CD14-positive monocyte (primary cell): ENCODE results near the gene CAMKK1. TPM values are rescaled to one million over a fixed set of nuclear protein-coding genes. Genes with fewer than 3 reads are reported as not detected.

Source experiments
- DNase-seq, 3 donors: peaks; one replicate each; pipeline ENCODE4 v3.0.0-alpha.2; 2011 to 2022
- H2AFZ ChIP-seq: 2 replicates; pipeline ENCODE4 v1.6.0; 2012; ENCODE audit warnings: mild to moderate bottlenecking, low read depth, low read length, inconsistent platforms; ENCODE audit not compliant: insufficient read depth, poor library complexity, severe bottlenecking
- H3K27ac ChIP-seq, 2 donors: 1 replicate in 1 of 2; 2 replicates in 1 of 2; pipeline ENCODE4 v1.5.1; 2012 to 2013; ENCODE audit warnings: low read length in 2 of 2, control low read depth in 1 of 2, inconsistent platforms in 1 of 2, low read depth in 1 of 2, mild to moderate bottlenecking in 1 of 2
- H3K27me3 ChIP-seq, 2 donors: one replicate each; pipeline versions ENCODE4 v1.6.0 to v1.6.1; 2011 to 2013; ENCODE audit warnings: low read length in 2 of 2; ENCODE audit not compliant: control insufficient read depth in 2 of 2, insufficient read depth in 2 of 2
- H3K36me3 ChIP-seq, 2 donors: replicated peaks in 1 of 2; 1 replicate in 1 of 2; 2 replicates in 1 of 2; pipeline versions ENCODE4 v1.5.1 to v1.6.1; 2012 to 2013; ENCODE audit warnings: low read length in 2 of 2, control low read depth in 1 of 2, inconsistent platforms in 1 of 2, mild to moderate bottlenecking in 1 of 2; ENCODE audit not compliant: insufficient read depth in 2 of 2, control insufficient read depth in 1 of 2
- H3K4me1 ChIP-seq, 2 donors: 1 replicate in 1 of 2; 2 replicates in 1 of 2; pipeline versions ENCODE4 v1.5.1 to v1.6.1; 2012 to 2013; ENCODE audit warnings: low read length in 2 of 2, control low read depth in 1 of 2, inconsistent platforms in 1 of 2, mild to moderate bottlenecking in 1 of 2, moderate library complexity in 1 of 2; ENCODE audit not compliant: insufficient read depth in 2 of 2, control insufficient read depth in 1 of 2
- H3K4me2 ChIP-seq: replicated peaks from 2 replicates; pipeline ENCODE3; 2012; ENCODE audit warnings: low read length, moderate library complexity, mild to moderate bottlenecking; ENCODE audit not compliant: poor library complexity, severe bottlenecking; ENCODE audit errors: extremely low read depth
- H3K4me3 ChIP-seq, 3 experiments: fragments of 200-600 bp in 1 of 3; sonication (generic) in 1 of 3; replicated peaks in 1 of 3; 1 replicate in 2 of 3; 2 replicates in 1 of 3; pipeline ENCODE4 v1.5.1; 2011 to 2013; ENCODE audit warnings: low read length in 3 of 3, mild to moderate bottlenecking in 3 of 3, control low read depth in 2 of 3, low read depth in 2 of 3, inconsistent platforms in 1 of 3, moderate library complexity in 1 of 3
- H3K79me2 ChIP-seq: 2 replicates; pipeline ENCODE4 v1.6.0; 2012; ENCODE audit warnings: mild to moderate bottlenecking, control low read depth, inconsistent platforms, low read length, moderate library complexity; ENCODE audit not compliant: insufficient read depth
- H3K9ac ChIP-seq: 2 replicates; pipeline ENCODE4 v1.6.0; 2017; ENCODE audit warnings: low read length, mild to moderate bottlenecking; ENCODE audit not compliant: insufficient read depth, poor library complexity, severe bottlenecking
- H3K9me3 ChIP-seq, 2 donors: replicated peaks in 1 of 2; 1 replicate in 1 of 2; 2 replicates in 1 of 2; pipeline versions ENCODE4 v1.5.1 to v1.6.1; 2012 to 2013; ENCODE audit warnings: low read length in 2 of 2, control low read depth in 1 of 2; ENCODE audit not compliant: control insufficient read depth in 1 of 2, insufficient read depth in 1 of 2
- H4K20me1 ChIP-seq: 2 replicates; pipeline ENCODE4 v1.6.0; 2012; ENCODE audit warnings: mild to moderate bottlenecking, low read length, control low read depth, moderate library complexity; ENCODE audit not compliant: insufficient read depth
- H3K27ac Mint-ChIP-seq, 7 donors: one replicate each; pipeline ENCODE4 v1.8.0; 2020; ENCODE audit warnings: mild to moderate bottlenecking in 7 of 7, mixed read lengths in 7 of 7, moderate library complexity in 6 of 7, inconsistent platforms in 2 of 7
- H3K27me3 Mint-ChIP-seq, 3 donors: one replicate each; pipeline ENCODE4 v1.8.0; 2021 to 2022; ENCODE audit warnings: low read depth in 3 of 3, mild to moderate bottlenecking in 3 of 3, mixed read lengths in 3 of 3, moderate library complexity in 3 of 3, inconsistent platforms in 1 of 3
- H3K36me3 Mint-ChIP-seq, 2 donors: one replicate each; pipeline ENCODE4 v1.8.0; 2020; ENCODE audit warnings: mixed read lengths in 2 of 2, inconsistent platforms in 1 of 2, mild to moderate bottlenecking in 1 of 2
- H3K4me1 Mint-ChIP-seq: one replicate; pipeline ENCODE4 v1.8.0; 2020; ENCODE audit warnings: mild to moderate bottlenecking, mixed read lengths
- H3K4me3 Mint-ChIP-seq, 2 donors: one replicate each; pipeline ENCODE4 v1.8.0; 2020; ENCODE audit warnings: mild to moderate bottlenecking in 2 of 2, mixed read lengths in 2 of 2, moderate library complexity in 1 of 2
- H3K9me3 Mint-ChIP-seq, 7 donors: one replicate each; pipeline ENCODE4 v1.8.0; 2020 to 2022; ENCODE audit warnings: mixed read lengths in 7 of 7, mild to moderate bottlenecking in 6 of 7, moderate library complexity in 6 of 7, inconsistent platforms in 2 of 7
- WGBS: methylation state at CpG from one replicate; pipeline ENCODE4 v1.1.5; 2013; ENCODE audit warnings: missing lambda C conversion rate; ENCODE audit not compliant: insufficient coverage; 5-methylcytosine and 5-hydroxymethylcytosine counted together
- intact Hi-C, 2 donors: fragments of 100-400 bp; cut with micrococcal nuclease; formaldehyde crosslinking; loops; one replicate each; pipeline versions ENCODE4 v1.15.0 to v1.15.1; 2023
- polyA plus RNA-seq, 3 donors: library from polyadenylated mRNA; depleted of rRNA in 1 of 3; unstranded in 2 of 3; stranded (reverse) in 1 of 3; fragments of 300-500 nt in 2 of 3; fragments of >200 nt in 1 of 3; fragmentation: Illumina TruSeq in 2 of 3; gene quantifications; 1 replicate in 2 of 3; 2 replicates in 1 of 3; pipeline ENCODE4 v1.2.3, GENCODE V29; 2012 to 2021
- TF ChIP-seq, protein P1 (sequence below): fragments of 200-600 bp; IDR thresholded peaks from one replicate; pipeline ENCODE4 v1.8.0; 2022; ENCODE audit warnings: antibody characterized with exemption, mild to moderate bottlenecking

The CAMKK1 gene
- polyA plus RNA-seq, 3 donors = 0.74 to 24.1 (median 1.5) TPM

DNA sequence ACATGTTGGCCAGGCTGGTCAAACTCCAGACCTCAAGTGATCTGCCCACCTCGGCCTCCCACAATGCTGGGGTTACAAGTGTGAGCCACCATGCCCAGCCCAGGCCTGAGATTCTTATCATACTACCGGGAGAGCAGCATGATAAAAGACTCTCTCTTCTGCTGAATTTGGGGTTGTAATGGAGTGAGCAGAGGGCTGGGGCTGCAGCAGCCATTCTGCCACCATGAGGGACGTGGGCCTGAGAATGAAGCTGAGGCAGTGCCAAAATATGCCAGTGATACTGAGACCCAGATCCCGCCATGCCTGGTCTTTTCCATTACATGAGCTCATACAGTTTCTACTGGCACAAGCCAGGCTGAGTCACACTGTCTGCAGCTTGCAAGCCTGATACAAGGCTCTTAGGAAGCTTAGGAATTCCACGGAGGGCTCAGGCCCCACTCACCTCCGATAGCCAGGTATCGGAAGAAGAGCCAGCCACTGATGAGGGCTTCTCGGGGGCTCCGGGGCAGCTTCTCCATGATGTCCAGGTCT lies 43.0 kb upstream of the CAMKK1 start:
- Mint-ChIP-seq H3K27me3 (no peaks in the 10 kb centered on the region), H3K9me3 (peaks cover 0 to 2% (median 0%) of the 10 kb centered on the region in 7 donors), H3K36me3 (peaks cover 64 to 99% of the 10 kb centered on the region in 2 donors), H3K4me1 (no peaks in the 10 kb centered on the region), H3K27ac (peak overlapping the region in 2 of 7 donors; percentile 41 to 53), H3K4me3 (no peak overlapping the region)
- Histone ChIP-seq H3K9me3 (no peaks in the 10 kb centered on the region), H3K27me3 (no peaks in the 10 kb centered on the region), H4K20me1 (no peaks in the 10 kb centered on the region), H3K4me1 (no peaks in the 10 kb centered on the region), H3K9ac (no peak overlapping the region), H2AFZ (no peak overlapping the region), H3K36me3 (peaks cover 49 to 87% of the 10 kb centered on the region in 2 donors), H3K79me2 (no peaks in the 10 kb centered on the region), H3K4me3 (no peak overlapping the region), H3K27ac (no peak overlapping the region), H3K4me2 (no peak overlapping the region)
- TF ChIP-seq, protein P1, sequence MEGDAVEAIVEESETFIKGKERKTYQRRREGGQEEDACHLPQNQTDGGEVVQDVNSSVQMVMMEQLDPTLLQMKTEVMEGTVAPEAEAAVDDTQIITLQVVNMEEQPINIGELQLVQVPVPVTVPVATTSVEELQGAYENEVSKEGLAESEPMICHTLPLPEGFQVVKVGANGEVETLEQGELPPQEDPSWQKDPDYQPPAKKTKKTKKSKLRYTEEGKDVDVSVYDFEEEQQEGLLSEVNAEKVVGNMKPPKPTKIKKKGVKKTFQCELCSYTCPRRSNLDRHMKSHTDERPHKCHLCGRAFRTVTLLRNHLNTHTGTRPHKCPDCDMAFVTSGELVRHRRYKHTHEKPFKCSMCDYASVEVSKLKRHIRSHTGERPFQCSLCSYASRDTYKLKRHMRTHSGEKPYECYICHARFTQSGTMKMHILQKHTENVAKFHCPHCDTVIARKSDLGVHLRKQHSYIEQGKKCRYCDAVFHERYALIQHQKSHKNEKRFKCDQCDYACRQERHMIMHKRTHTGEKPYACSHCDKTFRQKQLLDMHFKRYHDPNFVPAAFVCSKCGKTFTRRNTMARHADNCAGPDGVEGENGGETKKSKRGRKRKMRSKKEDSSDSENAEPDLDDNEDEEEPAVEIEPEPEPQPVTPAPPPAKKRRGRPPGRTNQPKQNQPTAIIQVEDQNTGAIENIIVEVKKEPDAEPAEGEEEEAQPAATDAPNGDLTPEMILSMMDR = no peak
- no peak for DNase-seq
- intact Hi-C loops = loop anchor here in 1 of 2 donors (2.0 kb wide), 1 partner anchor 69 kb away; no protein-coding TSS in a partner anchor
- WGBS = over 99% methylated on average over 8 of the region's 9 CpGs

DNA sequence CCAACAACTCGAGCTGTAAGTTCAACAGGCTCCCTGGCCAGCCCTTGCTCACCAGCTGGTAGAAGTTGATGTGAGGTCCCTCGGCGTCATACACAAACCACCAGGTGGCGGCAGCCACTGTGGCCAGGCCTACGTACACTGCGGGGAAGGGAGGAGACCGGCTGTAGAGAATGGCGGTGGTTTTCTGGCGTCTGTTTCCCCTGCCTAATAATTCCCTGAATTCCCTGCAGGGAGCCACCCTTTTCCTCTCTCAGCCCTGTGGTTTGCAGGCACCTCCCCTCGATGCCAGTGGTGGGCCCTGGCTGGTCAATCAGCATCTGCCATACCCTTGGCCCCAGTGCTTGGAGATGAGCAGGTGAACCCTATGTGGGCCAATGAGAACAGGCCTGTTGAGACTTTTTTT lies 42.3 kb upstream of the CAMKK1 start:
- DNase-seq = peak; percentile 54 to 62 (median 58)
- H3K36me3 ChIP-seq = peaks cover 46 to 87% of the 10 kb centered on the region in 2 donors
- 0% methylated on average over 1 of the region's 10 CpGs for WGBS
- no peaks in the 10 kb centered on the region for H3K27me3 Mint-ChIP-seq
- no peaks in the 10 kb centered on the region for H3K4me1 Mint-ChIP-seq
- H3K27ac Mint-ChIP-seq = peak overlapping the region in 4 of 7 donors; percentile 32 to 70 (median 51)
- intact Hi-C loops = loop anchor here in 1 of 2 donors (2.0 kb wide), 1 partner anchor 70 kb away; no protein-coding TSS in a partner anchor
- no peak overlapping the region for H3K4me3 Mint-ChIP-seq
- no peak overlapping the region for H3K4me2 ChIP-seq
- peak overlapping the region in 1 of 2 donors; percentile 31 for H3K27ac ChIP-seq
- H3K4me3 ChIP-seq = no peak overlapping the region
- no peak overlapping the region for H3K9ac ChIP-seq
- no peaks in the 10 kb centered on the region for H4K20me1 ChIP-seq
- H3K4me1 ChIP-seq = no peaks in the 10 kb centered on the region
- no peaks in the 10 kb centered on the region for H3K79me2 ChIP-seq
- no peaks in the 10 kb centered on the region for H3K27me3 ChIP-seq
- no peaks in the 10 kb centered on the region for H3K9me3 ChIP-seq
- H3K36me3 Mint-ChIP-seq = peaks cover 59 to 98% of the 10 kb centered on the region in 2 donors
- no peak overlapping the region for H2AFZ ChIP-seq
- TF ChIP-seq, protein P1 = peak; percentile 63
- H3K9me3 Mint-ChIP-seq = peaks cover 0 to 2% (median 0%) of the 10 kb centered on the region in 7 donors
